GM19240 (cell line): Measurements from ENCODE around the gene PODNL1.
"Not testable (repeated sequence)": the region's sequence is repeated elsewhere in the genome, so short reads cannot be mapped to it uniquely, and the experiment has no call there.

ENCODE experiments used
- DNase-seq: peaks from one replicate; pipeline ENCODE4 v3.0.0; 2011; ENCODE audit warnings: low spot score; ENCODE audit not compliant: insufficient read length

PODNL1 gene

DNA sequence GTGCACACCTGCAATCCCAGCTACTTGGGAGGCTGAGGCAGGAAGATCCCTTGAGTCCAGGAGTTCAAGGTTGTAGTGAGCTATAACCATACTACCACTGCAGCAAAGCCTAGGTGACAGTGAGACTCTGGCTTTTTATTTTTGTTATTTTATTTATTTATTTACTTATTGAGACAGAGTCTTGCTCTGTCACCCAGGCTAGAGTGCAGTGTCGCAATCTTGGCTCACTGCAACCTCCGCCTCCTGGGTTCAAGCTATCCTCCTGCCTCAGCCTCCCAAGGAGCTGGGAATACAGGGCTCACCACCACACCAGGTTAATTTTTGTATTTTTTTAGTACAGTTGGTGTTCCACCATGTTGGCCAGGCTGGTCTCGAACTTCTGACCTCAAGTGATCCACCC lies 35.3 kb upstream of the PODNL1 start:
- DNase-seq = not testable (repeated sequence)

DNA sequence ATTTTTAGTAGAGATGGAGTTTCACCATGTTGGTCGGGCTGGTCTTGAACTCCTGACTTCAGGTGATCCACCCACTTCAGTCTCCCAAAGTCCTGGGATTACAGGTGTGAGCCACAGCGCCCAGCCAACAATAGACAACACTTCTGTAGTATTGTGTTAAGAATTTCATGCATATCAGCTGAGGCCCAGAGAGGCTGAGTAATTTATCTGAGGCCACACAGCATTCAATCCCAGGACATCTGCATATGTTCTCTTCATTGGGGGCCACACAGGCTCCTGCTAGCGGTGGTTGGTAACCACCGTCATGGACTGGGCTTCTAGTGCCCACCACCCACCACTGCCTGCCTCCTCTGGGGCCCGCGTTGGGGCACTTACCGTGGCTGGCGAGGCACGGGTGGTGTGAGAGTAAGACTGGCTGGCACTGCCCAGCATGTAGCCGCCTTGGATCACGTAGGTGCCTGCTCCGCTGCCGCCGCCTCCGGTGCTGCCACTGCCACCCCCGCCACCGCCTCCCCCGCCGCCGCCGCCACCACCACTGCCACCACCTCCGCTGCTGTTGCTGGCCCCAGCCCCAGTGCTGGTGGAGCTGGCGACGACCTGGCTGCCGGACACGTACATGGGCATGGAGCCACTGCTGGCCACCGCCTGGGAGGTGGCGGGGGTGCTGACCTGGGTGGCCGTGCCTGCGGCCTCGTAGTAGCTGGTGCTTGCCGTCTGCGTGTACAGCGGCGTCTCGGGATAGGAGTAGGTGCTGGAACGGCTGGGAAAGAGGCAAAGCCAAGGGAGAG lies 34.3 kb upstream of the PODNL1 start:
- DNase-seq = no peak

DNA sequence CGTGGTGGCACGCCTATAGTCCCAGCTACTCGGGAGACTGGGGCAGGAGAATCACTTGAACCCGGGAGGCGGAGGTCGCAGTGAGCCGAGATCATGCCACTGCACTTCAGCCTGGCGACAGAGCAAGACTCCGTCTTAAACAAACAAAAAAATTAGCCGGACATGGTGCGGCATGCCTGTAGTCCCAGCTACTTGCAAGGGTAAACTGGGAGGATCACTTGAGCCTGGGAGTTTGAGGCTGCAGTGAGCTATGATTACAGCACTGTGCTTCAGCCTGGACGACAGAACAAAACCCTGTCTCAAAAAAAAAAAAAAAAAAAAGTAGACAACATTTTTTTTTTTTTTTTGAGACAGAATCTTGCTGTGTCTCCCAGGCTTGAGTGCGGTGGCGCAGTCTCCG lies 33.7 kb upstream of the PODNL1 start:
- DNase-seq = not testable (repeated sequence)

DNA sequence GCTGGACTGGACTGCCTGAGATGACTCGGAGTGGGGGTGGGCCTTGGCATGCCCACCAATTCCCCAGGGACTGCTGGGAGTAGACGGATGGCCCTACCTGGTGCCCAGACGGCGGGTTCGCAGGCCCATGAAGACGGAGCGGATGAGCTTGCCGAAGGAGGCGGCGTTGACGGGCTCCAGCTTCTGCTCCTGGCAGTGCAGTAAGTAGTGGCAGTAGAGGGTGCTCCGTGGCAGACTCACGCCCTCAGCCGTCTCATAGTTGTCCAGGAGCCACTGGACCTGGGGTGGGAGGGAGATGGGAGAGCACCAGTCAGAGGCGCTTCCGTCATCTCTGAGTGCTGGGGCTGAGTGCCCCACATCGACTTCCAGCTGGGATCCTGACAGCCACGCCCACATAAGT lies 31.7 kb upstream of the PODNL1 start:
- no peak for DNase-seq

DNA sequence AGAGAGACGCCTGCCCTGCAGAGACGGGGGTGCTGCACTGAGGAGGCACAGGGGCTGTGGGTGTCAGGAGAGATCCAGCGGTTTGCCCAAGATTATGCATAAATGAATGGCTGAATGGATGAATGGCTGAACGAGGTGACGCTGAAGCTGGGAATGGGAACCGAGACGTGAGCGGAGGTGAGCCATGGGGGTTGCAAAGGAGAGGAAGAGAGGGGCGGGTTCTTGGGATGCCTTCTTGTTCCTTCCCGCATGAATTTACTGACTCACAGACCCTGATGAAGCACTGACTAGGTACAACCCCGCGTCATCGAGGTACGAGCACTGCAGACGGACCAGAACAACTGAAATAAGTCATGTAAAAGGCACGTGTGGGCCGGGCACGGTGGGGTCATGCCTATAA lies 30.8 kb upstream of the PODNL1 start:
- no peak for DNase-seq

DNA sequence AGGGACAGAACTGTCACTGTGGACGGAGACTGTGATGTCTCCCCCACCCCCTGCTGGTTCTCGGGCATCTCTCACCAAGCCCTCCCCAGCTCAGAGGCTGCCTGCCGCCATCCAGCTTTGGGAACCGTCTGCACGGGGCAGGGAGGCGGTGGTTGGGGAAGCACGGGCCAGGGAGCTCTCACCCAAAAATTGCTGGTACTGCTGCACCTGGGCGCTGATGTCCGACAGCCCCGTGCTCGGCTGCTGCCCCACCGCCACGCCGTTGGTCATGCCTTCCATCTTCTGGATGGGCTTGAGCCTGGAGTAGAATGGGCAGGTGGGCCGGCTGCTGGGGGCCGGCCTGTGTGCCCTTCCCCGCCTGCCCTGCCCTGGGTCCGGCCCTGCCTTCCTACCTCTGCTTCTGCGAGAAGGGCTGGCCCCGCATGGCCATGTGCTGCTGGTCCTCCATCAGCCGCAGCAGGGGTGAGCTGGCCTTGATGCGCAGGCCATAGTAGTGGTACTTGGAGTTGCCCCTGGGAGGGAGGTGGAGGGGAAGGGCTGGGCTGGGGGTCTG lies 30.2 kb upstream of the PODNL1 start:
- no peak for DNase-seq

DNA sequence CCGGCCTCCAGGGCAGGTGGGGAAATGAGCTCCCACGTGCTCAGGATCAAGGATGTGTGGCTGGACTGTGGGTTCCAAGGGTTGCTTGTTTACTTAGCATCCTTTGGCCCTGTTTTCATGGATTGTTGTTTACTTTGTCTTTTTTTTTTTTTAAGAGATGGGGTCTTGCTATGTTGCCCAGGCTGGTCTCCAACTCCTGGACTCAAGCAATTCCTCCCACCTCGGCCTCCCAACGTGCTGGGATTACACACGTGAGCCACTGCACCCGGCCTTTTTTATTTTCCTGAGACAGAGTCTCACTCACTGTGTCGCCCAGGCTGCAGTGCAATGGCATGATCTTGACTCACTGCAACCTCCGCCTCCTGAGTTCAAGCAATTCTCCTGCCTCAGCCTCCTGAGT lies 29.0 kb upstream of the PODNL1 start:
- not testable (repeated sequence) for DNase-seq

DNA sequence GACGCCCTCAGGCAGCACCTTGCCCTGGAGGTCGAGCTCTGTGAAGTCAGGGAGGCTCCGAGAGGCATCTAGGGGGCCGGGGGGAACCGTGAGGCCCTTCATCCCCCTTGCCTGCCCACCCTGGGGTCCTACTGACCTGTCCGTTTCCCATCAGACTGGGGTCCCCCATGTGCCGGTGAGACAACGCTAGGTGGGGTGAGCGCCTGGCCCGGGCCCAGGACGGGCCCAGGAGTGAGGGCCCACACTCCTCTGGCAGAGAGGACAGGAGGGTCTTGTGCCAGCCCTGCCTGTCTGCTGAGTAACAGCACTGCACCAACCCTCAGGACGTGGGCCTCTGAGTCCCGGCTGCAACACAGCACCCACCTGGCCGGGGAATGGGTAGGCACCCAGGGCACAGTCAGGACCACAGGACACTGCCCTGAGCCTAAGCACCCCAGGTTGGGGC lies 28.5 kb upstream of the PODNL1 start:
- no peak for DNase-seq

DNA sequence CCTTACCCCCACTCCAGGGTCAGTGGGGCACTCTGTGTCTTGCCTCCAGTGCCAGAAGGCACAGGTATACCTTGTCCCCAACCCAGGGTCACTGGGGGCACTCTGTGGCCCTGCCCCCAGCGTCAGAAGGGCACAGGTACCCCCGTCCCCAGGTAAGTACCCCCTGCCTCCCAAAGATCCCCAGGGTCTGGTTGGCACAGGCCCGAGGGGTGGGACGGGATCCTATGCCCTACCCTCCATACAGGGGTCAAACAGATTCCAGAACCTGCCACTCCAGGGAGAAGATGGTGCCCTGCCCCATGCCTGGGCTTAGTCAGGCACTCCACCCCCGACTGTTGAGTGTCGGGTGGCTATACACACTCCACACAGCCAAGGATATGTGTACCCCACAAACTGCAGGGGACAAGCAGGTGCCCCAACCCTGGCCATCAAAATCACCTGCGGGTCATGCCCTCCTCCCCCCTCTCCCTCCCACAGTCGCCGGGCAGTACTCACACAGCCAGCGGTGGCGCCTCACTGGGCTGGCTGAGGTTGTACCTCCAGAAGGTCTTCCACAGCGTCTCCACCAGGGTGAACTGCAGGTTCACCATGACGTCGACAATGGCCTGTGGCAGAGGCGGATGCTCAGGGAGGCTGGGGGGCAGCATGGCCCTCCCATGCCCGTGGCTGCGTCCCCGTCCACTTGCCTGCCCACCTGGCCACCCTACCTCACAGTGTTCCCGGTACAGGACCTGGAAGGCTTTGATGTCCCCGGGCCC lies 27.9 kb upstream of the PODNL1 start:
- DNase-seq = no peak

DNA sequence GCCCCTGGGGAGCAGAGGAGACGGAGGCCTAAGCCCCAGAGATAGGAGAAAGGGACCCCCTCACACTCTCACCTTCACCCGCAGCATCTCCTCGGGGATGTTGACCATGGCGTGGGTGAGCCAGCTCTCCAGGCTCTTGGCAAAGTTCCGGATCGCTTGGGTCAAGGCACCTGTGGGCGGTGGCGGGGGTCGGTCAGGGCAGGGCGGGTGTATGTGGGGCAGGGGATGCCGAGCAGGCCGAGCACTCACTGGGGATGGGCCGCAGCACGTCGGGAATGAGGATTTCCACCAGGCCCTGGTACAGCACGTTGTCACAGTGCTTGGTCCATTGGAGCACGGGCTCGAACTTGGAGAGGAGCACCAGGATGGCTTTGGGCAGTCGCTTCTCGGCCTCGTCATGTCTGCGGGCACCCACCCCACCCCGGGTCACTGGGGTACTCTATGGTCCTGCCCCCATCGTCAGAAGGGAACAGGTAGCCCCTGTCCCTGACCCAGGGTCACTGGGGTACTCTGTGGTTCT lies 27.2 kb upstream of the PODNL1 start:
- DNase-seq = no peak

DNA sequence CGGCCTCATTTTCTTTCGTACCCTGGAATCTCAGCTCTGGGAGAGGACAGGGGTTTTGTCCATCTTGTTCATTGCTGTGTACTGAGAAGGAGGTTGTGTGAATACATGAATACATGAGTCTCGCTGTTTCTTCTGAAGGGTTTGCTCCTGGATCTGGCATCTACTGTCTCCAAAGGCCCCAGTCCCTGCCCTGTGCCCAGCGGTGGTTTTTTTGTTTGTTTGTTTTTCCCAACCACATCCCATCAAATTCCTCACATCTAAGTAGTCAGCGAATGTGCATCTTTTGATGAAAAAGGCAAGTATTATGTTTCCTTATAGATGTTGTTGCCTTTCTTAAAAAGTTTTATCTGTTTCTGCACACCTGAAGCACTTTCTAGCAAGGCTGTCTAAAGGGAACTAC lies 26.6 kb upstream of the PODNL1 start:
- DNase-seq = no peak

DNA sequence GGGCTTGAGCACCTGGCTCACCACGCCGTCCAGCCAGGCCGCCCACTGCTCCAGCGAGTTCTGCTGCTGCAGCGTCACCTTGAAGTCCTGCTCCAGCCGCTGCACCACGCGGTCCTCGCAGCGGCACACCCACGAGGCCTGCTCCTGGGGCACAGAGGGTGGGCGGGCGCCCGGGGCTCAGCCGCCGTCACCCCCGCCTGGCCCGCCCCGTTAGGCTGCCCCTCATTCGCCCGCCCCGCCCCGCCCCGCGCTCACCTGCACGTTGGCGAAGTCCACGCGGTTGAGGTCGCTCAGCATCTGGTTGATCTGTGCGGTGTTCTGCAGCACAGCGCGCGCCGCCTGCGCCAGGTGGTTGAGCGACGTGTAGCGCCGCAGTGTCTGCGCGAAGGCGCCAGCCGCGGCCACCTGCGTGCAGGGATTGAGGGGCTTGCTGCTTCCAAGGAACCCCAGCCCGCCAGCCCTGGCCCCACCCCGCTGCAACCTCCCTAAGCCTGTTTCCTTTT lies 25.4 kb upstream of the PODNL1 start:
- no peak for DNase-seq

DNA sequence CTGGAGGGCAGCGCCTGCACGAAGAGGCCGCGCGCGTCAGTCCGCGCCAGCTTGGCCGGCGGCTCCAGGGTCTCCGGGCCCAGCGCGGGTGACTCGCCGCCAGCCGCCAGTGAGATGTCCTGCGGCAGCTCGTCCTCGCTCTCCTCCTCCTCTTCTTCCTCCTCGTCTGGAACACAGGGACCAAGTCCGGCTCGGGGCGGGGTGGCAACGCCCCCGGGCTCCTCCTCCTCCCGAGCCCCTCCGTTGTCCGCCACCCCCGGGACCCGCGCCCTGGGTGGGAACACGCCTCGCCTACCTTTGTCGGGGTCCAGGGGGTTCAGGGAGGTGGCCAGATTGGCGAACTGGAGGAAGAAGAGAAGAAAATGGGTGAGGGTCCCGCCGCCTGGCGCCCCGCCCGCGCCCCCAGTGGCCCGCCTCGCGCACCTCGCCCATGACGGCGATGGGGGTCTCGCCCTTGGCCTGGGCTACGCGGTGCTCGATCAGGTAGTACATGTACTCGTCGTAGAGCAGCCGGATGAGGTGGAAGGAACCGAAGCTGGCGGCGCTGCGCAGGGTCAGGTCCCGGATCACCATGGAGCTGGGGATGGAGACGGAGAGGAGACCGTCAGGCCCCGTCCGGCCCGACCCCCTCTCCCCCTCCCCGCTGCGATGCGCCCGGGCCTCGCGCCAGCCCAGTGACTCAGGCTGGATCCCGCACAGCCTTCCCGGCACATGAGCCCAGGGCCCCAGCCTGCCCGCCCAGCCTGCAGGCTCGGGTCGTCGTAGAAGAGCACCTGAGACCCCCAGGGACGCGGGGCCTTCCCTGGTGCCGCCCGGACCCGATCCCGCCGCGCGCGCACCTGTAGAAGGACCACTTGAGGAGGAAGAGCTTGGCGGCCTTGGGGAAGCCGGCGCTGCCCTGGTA lies 24.7 kb upstream of the PODNL1 start:
- no peak for DNase-seq

DNA sequence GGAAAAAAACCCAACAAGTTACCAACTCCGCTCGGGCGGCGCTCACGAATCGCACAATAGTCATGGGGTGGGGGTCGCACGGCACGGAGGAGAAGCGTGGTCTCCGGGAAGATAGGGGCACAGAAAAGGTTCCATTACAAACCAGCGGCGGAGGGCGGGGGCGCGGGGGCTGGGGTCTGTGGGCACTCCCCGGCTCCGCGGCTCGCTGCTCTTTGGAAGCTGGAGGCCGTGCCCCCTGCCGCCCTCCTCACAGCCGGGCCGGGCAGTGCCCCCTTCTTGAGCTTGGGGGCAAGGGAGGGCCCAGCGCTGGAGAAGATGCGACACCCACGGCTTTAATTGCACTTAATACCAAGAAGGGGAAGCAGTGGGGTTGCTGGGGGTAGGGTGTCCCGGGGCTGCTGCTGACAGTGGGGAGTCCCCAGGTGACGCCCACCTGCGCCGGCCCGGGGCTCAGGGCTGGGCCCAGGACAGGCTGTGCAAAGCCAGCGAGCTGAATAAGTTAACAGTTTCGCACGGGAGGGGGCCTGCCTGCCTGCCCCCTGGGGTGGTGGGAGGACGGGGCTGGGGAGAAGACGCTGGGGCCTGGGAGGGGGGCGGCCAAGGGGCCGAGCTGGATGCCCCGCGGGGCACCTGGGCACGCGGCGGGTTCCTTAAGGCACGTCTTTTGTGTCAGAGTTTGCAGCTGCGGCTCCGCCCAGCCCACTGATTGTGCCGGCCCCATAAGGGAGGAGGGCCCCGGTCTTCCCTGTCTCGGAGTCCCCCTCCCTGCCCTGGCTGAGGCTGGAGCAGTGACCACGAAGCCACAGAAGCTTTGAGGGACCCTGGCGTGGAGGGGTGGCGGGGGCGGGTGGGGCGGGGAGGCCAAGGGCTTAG lies 23.8 kb upstream of the PODNL1 start:
- DNase-seq = no peak

DNA sequence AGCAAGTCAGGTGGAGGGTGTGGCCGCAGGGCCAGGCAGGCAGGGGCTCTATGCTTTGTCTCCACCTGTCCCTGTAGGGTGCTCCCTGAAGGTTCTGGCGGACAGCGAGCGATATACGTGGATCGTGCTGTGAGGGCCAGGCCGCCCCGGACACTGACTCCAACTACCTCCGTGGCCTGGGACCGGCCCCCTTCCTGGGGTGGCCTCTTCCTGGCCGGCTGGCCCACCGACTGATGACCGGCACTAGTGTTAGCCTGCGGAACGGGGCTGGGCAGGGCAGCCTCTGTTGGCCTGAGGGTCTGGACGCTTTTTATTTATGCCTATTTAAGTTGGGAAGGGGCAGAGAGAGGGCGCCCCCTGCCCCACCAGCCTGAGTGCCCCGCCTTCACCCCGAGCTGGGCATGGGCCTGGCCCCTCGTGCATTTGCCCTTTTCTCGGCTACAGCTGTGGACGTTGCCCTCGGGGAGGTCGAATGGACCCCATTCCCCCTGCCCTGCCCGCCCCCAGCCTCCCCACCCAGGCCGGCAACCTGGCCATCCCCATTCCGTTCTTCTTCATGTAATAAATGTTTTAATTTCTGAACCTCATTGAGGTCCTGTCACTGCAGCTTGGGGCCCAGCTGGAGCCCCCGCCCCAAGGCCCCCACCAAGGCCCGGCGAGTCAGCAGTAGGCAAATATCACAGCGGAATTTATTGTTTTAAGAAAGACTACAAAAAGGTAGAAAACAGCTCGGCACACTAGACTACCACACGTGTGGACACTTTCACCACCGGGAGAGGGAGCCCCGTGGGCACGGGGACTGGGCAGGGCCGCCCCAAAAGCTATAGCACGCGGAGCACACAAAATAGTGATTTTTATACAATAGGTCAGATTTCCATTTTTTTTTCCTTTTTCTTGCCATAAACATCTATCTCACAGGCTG lies 22.9 kb upstream of the PODNL1 start:
- no peak for DNase-seq

DNA sequence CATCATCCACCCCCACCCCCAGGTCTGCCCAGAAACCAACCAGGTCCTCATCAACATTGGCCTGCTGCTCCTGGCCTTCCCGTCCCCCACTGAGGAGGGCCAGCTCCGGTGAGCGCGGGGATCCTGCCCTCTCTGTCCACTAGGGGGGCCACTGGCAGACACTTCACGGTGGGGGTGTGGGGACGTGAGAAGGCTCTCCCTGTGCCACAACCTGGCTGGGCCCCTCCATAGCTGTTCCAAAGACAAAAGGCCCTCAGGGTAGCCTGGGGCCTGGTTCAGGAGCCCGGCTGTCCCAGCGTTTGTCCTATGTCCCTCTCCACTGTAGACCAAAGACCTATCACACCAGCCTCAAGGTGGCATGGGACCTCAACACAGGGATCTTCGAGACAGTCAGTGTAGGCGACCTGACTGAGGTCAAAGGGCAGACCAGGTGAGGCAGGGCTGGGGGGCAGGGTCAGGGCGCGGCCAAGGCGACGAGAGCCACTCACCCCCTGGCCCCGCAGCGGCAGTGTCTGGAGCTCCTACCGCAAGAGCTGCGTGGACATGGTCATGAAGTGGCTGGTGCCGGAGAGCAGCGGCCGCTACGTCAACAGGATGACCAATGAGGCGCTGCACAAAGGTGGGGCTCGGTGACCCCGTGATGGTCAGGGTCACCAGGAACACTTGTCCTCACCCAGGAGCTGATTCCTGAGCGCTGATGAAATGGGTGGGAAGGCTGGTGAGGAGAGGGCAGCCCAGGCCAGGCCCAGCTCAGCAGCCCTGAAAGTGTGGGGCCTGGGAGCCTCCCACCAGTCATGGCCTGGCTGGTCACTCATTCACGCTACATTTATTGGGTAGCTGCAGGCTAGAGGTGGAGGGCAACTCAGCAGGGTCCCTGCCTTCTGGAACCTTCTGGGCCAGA lies 22.0 kb upstream of the PODNL1 start:
- no peak for DNase-seq

DNA sequence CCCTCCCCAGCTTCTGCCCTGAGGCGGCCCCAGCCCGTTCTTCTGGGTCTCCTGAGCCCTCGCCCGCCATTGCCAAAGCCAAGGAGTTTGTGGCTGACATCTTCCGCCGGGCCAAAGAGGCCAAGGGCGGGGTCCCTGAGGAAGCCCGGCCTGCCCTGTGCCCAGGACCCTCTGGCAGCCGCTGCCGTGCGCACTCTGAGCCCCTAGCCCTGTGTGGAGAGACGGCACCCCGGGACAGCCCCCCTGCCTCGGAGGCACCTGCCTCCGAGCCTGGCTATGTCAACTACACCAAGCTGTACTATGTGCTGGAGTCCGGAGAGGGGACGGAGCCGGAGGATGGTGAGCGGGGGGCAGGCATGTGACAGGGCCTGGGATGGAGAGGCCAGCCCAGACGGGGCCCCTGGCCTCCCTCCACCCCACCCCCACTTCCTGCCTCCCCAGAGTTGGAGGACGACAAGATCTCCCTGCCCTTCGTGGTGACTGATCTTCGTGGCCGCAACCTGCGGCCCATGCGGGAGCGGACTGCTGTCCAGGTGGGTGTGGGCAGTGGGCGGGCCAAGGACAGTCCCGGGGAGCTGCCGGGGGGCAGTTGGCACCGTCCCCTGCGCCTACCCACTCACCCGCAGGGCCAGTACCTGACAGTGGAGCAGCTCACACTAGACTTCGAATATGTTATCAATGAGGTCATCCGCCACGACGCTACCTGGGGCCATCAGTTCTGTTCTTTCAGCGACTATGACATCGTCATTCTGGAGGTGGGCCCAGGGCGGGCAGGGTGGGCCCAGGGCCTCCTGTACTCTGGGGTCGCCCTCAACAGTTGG lies 21.1 kb upstream of the PODNL1 start:
- no peak for DNase-seq
